NCI-H1694 treated with DMSO at 0.1 percent for 48 hours (cell line): ENCODE measurements around the gene PARP16.
A peak's percentile ranks its signal among the peaks of the same experiment; 100 is the strongest.
"Not testable (repeated sequence)": the region's sequence is repeated elsewhere in the genome, so short reads cannot be mapped to it uniquely, and the experiment has no call there.

Experiments used
- DNase-seq: peaks from one replicate; lab custom pipeline; 2025; lab: John Stamatoyannopoulos, UW

PARP16 gene

GRCh38 chr15:65275728-65276126, 11.0 kb downstream of the PARP16 start:
- no peak for DNase-seq

- no peak for DNase-seq
Measured at GRCh38 chr15:65275104-65275727, 11.5 kb downstream of the PARP16 start.

- peak; percentile 14 for DNase-seq
Measured at GRCh38 chr15:65270811-65271545, 15.7 kb downstream of the PARP16 start.

GRCh38 chr15:65268411-65268810, 18.3 kb downstream of the PARP16 start:
- no peak for DNase-seq

DNA sequence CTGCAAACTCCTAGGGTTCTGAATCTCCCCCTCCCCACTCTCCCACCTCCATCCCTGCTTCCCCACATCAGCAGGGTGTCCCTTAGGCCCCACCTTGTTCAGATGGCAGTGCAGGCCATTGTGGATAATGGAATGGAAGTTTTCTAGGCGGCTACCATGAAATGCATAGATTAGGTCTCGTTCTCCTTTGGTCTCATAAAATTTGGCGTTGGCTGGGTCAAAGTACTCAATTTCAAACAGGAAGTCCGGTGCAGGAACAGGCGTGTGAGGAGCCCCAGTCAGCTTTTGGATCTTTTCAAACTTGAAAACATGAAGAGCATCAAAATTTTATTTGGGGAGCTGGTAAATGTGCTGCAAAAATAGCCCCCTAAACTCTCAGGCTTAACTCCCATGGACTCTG, 20.2 kb downstream of the PARP16 start:
- no peak for DNase-seq

DNA sequence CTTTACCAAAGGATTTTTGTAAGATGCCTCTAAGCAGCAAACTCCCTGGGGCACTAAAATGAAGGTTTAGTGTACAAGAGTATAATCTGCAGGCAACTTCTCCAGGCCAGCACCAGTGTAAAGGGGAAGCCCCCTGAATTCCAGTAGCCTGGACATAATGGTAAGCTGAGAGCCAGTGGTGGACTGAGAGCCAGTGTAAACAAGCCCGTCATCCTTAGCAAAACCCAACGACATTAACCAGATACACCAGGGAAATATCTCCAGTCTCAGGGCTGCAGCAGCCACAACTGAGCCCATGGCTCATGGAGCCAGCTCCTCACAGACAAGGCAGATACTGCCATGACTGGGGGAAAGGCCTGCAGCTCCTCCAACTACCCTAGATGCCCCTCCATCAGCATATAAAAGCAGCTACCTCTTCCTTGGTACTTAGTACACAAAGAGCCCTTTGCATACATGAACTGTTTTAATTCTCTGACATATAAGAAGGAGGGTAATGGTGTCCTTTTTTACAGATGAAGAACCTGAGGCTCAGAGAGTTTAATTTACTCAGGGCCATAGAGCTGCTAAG, 21.7 kb downstream of the PARP16 start:
- no peak for DNase-seq

GRCh38 chr15:65263313-65263712, 23.4 kb downstream of the PARP16 start:
- no peak for DNase-seq

GRCh38 chr15:65260968-65261367, 25.7 kb downstream of the PARP16 start:
- DNase-seq: no peak

GRCh38 chr15:65259367-65259797, 27.3 kb downstream of the PARP16 start:
- DNase-seq: no peak

- no peak for DNase-seq
Measured at GRCh38 chr15:65258375-65259262, 28.1 kb downstream of the PARP16 start.

DNA sequence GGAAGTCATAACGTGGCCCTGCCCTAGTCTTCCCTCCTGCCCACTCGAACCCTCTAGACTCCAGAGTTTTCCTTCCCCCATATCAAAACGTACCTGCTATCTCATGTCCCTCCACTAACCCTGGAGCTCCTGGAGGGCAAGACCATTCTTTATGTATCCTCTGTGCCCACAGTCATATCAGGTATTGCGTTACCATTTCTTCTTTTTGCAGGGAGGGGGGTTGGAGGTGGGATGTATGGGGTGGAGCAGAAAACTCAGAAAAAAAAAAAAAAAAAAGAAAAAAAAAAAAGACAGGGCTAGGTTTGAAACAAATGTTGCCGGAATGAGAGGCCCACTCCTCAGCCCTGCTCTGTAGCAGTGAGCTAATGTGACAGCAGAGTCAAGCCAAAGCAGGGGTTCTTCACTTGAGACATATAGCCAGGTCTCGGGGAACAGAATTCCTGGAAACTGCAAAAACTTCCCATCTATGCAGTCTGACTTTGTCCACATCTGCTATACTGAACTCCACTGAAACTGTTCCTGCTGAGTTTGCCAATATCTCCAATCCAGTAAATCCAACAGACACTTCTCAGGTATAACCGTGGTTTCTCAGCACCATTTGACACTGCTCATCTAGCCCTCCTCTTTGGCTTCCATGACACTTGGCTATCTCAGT, 31.1 kb downstream of the PARP16 start:
- no peak for DNase-seq

GRCh38 chr15:65254758-65255157, 31.9 kb downstream of the PARP16 start:
- no peak for DNase-seq

DNA sequence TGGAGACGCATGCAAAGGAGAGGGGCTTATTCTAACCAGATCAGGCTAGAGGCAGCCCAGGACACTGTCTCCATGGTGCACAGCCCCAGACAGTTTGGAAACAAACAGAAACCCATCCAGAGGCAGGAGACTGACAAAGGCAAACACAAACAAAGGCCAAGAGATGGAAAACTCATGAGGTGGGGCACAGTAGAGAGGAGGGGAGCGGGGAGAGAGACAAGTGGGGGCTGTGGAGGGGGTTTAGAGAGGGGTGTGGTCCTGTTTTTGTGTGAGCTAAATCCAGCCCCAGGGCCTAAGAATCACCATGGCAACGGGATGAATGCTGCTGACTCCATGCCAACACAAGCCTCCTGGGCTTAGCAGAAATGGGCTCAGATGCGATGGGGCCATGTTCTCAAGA, 32.3 kb downstream of the PARP16 start:
- DNase-seq: no peak

- DNase-seq: no peak
Measured at GRCh38 chr15:65249641-65250040, 37.0 kb downstream of the PARP16 start.

- DNase-seq: no peak
Measured at GRCh38 chr15:65248511-65249255, 38.0 kb downstream of the PARP16 start.

DNA sequence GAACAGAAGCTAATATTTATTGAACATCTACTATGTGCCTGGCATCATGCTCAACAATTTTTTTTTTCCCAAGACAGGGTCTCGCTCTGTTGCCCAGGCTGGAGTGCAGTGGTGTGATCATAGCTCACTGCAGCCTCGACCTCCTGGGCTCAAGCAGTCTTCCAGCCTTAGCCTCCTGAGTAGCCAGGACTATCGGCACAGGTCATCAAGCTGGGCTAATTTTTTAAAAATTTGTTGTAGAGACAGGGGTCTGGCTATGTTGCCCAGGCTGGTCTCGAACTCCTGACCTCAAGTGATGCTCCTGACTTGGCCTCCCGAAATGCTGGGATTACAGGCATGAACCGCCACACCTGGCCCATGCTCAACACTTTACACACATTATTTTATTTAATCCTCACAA, 39.7 kb downstream of the PARP16 start:
- DNase-seq: no peak

- DNase-seq: no peak
Measured at GRCh38 chr15:65246026-65246714, 40.5 kb downstream of the PARP16 start.

GRCh38 chr15:65245096-65245856, 41.4 kb downstream of the PARP16 start:
- no peak for DNase-seq

- DNase-seq: no peak
Measured at GRCh38 chr15:65244638-65245037, 42.0 kb downstream of the PARP16 start.

DNA sequence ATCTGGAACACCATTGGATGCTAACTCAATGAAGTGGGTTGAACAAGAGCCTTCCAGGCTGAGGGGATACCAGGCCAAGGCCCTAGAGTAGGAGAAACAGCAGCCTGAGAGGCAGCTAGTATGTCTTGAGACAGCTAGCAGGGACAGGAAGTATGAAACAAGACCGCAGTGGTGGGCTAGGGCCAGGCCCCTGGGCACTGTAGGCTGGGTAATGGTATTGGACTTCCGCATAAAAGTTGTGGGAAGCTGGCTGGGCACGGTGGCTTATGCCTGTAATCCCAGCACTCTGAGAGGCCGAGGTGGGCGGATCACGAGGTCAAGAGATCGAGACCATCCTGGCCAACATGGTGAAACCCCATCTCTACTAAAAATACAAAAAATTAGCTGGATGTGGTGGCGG, 50.2 kb downstream of the PARP16 start:
- not testable (repeated sequence) for DNase-seq
